SW480 (cell line): ENCODE measurements around the gene NDFIP1.

ENCODE experiments used
- DNase-seq: peaks from one replicate; pipeline ENCODE4 v3.0.0-alpha.2; 2016; ENCODE audit warnings: low spot score

Gene NDFIP1

GRCh38 chr5:142189813-142190212, 81.2 kb downstream of the NDFIP1 start:
- no peak for DNase-seq

- no peak for DNase-seq
Observed at GRCh38 chr5:142191776-142192175, 83.2 kb downstream of the NDFIP1 start.

GRCh38 chr5:142192286-142193113, 83.9 kb downstream of the NDFIP1 start:
- no peak for DNase-seq

DNA sequence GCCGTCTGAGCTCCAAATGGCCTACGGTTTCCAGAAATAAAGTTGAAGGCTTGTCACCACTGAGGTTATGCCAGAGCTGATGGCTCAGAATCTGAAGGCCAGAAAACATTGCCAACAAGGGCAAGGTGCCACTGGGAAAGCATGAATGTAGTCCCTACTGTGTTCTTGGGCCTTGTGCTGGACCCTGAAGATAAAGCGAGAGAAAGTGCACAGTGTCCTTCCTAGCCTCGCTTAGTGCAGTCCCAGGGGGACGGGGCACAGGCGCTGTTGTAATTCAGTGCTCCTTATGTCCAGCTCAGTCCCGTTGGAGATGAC, 84.5 kb downstream of the NDFIP1 start:
- DNase-seq: no peak

GRCh38 chr5:142197098-142197497, 88.5 kb downstream of the NDFIP1 start:
- no peak for DNase-seq

DNA sequence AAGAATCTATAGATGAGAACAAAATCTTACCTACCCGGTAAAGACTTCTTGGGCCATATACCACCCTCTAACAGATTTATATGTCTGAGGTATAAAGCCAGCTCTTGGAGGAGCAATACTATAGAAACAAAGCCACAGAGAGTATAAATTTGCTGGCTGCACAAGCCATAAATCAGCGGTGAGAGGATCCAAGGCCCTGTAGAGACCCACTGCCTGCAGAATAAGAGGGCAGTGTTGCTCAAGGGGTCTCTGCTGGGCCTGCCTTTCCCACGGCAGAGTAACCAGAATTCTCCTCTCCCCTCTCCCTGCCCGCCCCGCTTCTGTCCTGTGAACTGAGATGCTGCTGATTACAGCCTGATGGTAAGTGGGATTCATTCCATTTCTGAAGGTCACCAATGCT, 89.2 kb downstream of the NDFIP1 start:
- no peak for DNase-seq

DNA sequence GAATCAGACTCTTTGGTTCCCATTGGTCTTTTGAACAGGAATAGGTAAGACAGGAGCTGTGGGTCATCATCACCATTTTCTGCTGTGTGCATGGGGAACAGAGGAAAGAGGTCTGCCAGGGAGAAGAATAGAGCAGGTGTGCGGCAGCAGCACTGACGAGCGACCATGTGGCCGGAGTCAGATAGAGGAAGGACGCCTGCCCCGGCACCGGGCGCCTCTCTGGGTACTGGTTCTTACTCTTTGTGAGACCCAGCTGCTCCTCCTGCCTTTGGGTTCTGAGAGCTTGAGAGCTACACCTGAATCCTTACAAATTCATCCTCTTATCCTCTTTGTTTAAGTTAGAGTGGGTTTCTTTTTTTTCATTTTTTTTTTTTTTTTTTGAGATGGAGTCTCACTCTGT, 90.8 kb downstream of the NDFIP1 start:
- DNase-seq: no peak

- no peak for DNase-seq
Observed at GRCh38 chr5:142200387-142200786, 91.8 kb downstream of the NDFIP1 start.

GRCh38 chr5:142201471-142201887, 92.9 kb downstream of the NDFIP1 start:
- DNase-seq: peak; percentile 73

- no peak for DNase-seq
Observed at GRCh38 chr5:142202282-142202681, 93.7 kb downstream of the NDFIP1 start.
